PC-9 (cell line): ENCODE results near the gene SPDYE2B. TPM values are rescaled to one million over a fixed set of nuclear protein-coding genes. Genes with fewer than 3 reads are reported as not detected.
"Not testable (repeated sequence)": the region's sequence is repeated elsewhere in the genome, so short reads cannot be mapped to it uniquely, and the experiment has no call there.

Experiments used
- BruUV-seq: library from RNA; stranded (reverse); fragments of 400-500 nt; replicated peaks from 2 replicates; lab custom pipeline; 2021; lab: Mats Ljungman, UMichigan
- CTCF ChIA-PET: fragments of 300-600 bp; sonication (Branson Sonifier 250); formaldehyde crosslinking; loops from one replicate; lab custom pipeline; 2022; ENCODE audit warnings: antibody characterized with exemption; lab: Charles Lee
- POLR2A ChIA-PET: fragments of 300-600 bp; sonication (Branson Sonifier 250); formaldehyde crosslinking; loops from one replicate; lab custom pipeline; 2022; ENCODE audit warnings: antibody characterized with exemption; ENCODE audit not compliant: unreplicated experiment; lab: Charles Lee
- DNase-seq, 2 experiments: peaks; one replicate each; pipeline versions ENCODE4 v3.0.0 to v3.0.0-alpha.2; 2015 to 2022; ENCODE audit warnings: mixed read lengths in 1 of 2
- H2AFZ ChIP-seq: fragments of 200-600 bp; sonication (generic); 2 replicates; pipeline ENCODE4 v1.8.1; 2017; ENCODE audit warnings: antibody characterized with exemption
- H3F3A ChIP-seq: fragments of 200-600 bp; sonication (generic); 2 replicates; pipeline ENCODE4 v1.8.1; 2017; ENCODE audit warnings: antibody characterized with exemption, mild to moderate bottlenecking, low read depth; ENCODE audit not compliant: insufficient read depth
- H3K27ac ChIP-seq: fragments of 200-600 bp; sonication (generic); 2 replicates; pipeline ENCODE4 v1.6.1; 2016; ENCODE audit warnings: mixed run types
- H3K27me3 ChIP-seq: fragments of 200-600 bp; sonication (generic); 2 replicates; pipeline ENCODE4 v1.6.1; 2016; ENCODE audit warnings: low read depth, mixed run types; ENCODE audit not compliant: insufficient read depth
- H3K36me3 ChIP-seq: fragments of 200-600 bp; sonication (generic); 2 replicates; pipeline ENCODE4 v1.6.1; 2016; ENCODE audit warnings: low read depth, mixed run types
- H3K4me1 ChIP-seq: fragments of 200-600 bp; sonication (generic); replicated peaks from 2 replicates; pipeline ENCODE4 v1.6.1; 2016; ENCODE audit warnings: mixed run types; ENCODE audit not compliant: insufficient read depth
- H3K4me2 ChIP-seq: fragments of 200-600 bp; sonication (generic); 2 replicates; pipeline ENCODE4 v1.6.1; 2017; ENCODE audit warnings: mixed run types
- H3K4me3 ChIP-seq: fragments of 200-600 bp; sonication (generic); 2 replicates; pipeline ENCODE4 v1.6.1; 2016; ENCODE audit warnings: mixed run types
- H3K79me2 ChIP-seq: fragments of 200-600 bp; sonication (generic); 2 replicates; pipeline ENCODE4 v1.6.1; 2017; ENCODE audit warnings: low read depth, mixed run types
- H3K9me2 ChIP-seq: fragments of 200-600 bp; sonication (generic); 2 replicates; pipeline ENCODE4 v1.8.1; 2017; ENCODE audit warnings: mild to moderate bottlenecking; ENCODE audit not compliant: insufficient read depth
- H3K9me3 ChIP-seq: fragments of 200-600 bp; sonication (generic); 2 replicates; pipeline ENCODE4 v1.8.1; 2016; ENCODE audit warnings: low read depth; ENCODE audit not compliant: insufficient read depth
- H4K20me1 ChIP-seq: fragments of 200-600 bp; sonication (generic); 2 replicates; pipeline ENCODE4 v1.8.1; 2017; ENCODE audit not compliant: insufficient read depth
- intact Hi-C: fragments of 100-400 bp; cut with micrococcal nuclease; formaldehyde crosslinking; loops from one replicate; pipeline ENCODE4 v1.10.0; 2022; ENCODE audit not compliant: unreplicated experiment
- total RNA-seq: library from RNA; stranded (reverse); gene quantifications from 2 replicates; pipeline ENCODE4 v1.2.3, GENCODE V29; 2021

Gene SPDYE2B
- total RNA-seq, 1 experiment from 2014 or later: not detected

- intact Hi-C loops, BruUV-seq: not testable (repeated sequence)
Measured at GRCh38 chr7:102694008-102694407, 43.9 kb downstream of the SPDYE2B start.

GRCh38 chr7:102695033-102695552 lies 45.0 kb downstream of the SPDYE2B start:
- intact Hi-C loops, H3K27me3 ChIP-seq, H3K36me3 ChIP-seq, POLR2A ChIA-PET, H3K79me2 ChIP-seq, H4K20me1 ChIP-seq, H3F3A ChIP-seq, DNase-seq, H3K27ac ChIP-seq, H3K9me3 ChIP-seq, H3K9me2 ChIP-seq, H2AFZ ChIP-seq, H3K4me2 ChIP-seq, CTCF ChIA-PET, BruUV-seq, H3K4me3 ChIP-seq: not testable (repeated sequence)
- H3K4me1 ChIP-seq: peaks cover 11% of the 10 kb centered on the region

More at GRCh38 chr7:102694008-102694407, 43.9 kb downstream of the SPDYE2B start:
- H3K9me3 ChIP-seq, H4K20me1 ChIP-seq, H3K4me1 ChIP-seq, CTCF ChIA-PET, H3K4me2 ChIP-seq, H2AFZ ChIP-seq, H3K27ac ChIP-seq, H3K9me2 ChIP-seq, H3K27me3 ChIP-seq, H3F3A ChIP-seq, H3K79me2 ChIP-seq, POLR2A ChIA-PET, H3K4me3 ChIP-seq, H3K36me3 ChIP-seq, DNase-seq: not testable (repeated sequence)

DNA sequence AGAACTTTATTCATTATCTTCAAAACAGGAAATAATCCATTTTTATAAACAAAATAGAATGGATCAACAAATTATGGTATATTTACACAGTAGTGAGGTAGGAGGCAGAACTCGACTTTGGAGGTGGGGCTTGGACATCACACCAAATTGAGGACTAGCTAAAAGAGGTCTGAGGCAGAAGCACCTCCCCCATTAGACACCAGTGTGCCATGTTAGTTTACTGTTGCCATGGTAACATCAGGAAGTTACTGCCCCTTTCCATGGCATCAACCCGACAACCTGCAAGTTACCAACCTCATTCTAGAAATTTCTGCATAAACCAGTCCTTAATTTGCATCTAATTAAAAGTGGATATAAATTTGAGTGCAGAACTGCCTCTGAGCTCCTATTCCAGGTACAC lies 45.9 kb downstream of the SPDYE2B start:
- H3K4me2 ChIP-seq, H4K20me1 ChIP-seq, BruUV-seq, intact Hi-C loops, H3K36me3 ChIP-seq, POLR2A ChIA-PET, H3K9me2 ChIP-seq, H3F3A ChIP-seq, H2AFZ ChIP-seq, DNase-seq, H3K4me3 ChIP-seq, H3K27ac ChIP-seq, H3K27me3 ChIP-seq, H3K9me3 ChIP-seq, H3K79me2 ChIP-seq: not testable (repeated sequence)
- CTCF ChIA-PET: interaction anchor here (0.5 kb wide), 1 partner anchor 370 kb away, joined by 3 read pairs; no protein-coding TSS in a partner anchor
- H3K4me1 ChIP-seq: peaks cover 11% of the 10 kb centered on the region

- H3K9me3 ChIP-seq, H3K27me3 ChIP-seq, H3K36me3 ChIP-seq, H4K20me1 ChIP-seq, H2AFZ ChIP-seq, intact Hi-C loops, H3K27ac ChIP-seq, BruUV-seq, DNase-seq, H3K4me2 ChIP-seq, CTCF ChIA-PET, H3K79me2 ChIP-seq, H3F3A ChIP-seq, H3K9me2 ChIP-seq, POLR2A ChIA-PET, H3K4me3 ChIP-seq: not testable (repeated sequence)
- H3K4me1 ChIP-seq: peaks cover 11% of the 10 kb centered on the region
Measured at GRCh38 chr7:102697642-102698512, 47.8 kb downstream of the SPDYE2B start.

DNA sequence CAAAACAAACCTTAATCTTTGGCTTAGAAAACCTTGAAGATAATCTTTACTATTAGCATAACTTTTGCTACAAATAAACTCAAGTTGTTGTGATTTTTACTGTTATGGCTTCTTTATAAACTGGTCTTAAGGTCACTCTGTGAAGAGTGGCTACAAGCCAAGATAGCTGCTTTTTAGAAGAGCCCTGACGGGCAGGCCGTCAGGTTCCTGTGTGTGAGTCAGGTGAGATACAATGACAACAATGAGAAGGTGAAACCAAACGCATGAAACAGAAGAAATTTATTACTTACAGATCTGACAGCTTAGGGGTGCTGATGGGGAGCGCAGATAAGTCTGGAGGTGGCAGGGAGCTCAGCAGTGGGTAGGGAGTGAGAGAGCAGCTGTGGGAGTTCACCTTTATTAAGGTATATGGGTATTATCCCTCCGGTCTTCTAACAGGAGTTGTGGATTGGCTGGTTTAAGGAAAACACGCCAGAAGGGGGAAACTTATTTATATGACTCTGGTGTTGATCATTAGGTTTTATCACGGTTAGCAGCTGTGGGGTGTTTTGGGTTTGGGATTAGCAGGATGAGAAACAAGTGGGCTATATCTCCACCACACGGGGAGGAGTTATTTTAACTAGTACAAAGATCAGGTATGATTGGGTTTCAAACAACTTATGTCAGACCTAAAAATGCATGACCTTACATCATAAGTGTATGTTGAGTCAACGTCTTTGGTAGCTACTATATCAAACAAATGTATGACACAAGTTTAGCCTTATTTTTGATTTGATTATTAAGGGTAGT lies 49.0 kb downstream of the SPDYE2B start:
- Histone ChIP-seq H3K4me3 (peak overlapping the region; percentile 10; the same call in 1 of the 2 replicates), H3K4me2 (peak overlapping the region; percentile 39), H3K4me1 (peaks cover 11% of the 10 kb centered on the region)
- BruUV-seq, H2AFZ ChIP-seq, H3K36me3 ChIP-seq, POLR2A ChIA-PET, H3K27me3 ChIP-seq, intact Hi-C loops, H4K20me1 ChIP-seq, H3K9me3 ChIP-seq, H3F3A ChIP-seq, H3K9me2 ChIP-seq, H3K27ac ChIP-seq, H3K79me2 ChIP-seq: not testable (repeated sequence)
- CTCF ChIA-PET: interaction anchor here (0.6 kb wide), 1 partner anchor 59 kb away, joined by 7 read pairs; no protein-coding TSS in a partner anchor
- DNase-seq: peak; percentile 30 to 49

Other genes starting within 250 kb of the SPDYE2B start
- gene ORAI2, start 216.7 kb upstream of the SPDYE2B start, total RNA-seq: 53.3 and 59.7 TPM in 2 replicates
- 10.9 and 18.1 TPM in 2 replicates for gene ALKBH4, start 185.5 kb upstream of the SPDYE2B start, total RNA-seq
- gene LRWD1, start 185.3 kb upstream of the SPDYE2B start, total RNA-seq: 35.3 and 57.9 TPM in 2 replicates
- gene POLR2J, start 171.4 kb upstream of the SPDYE2B start, total RNA-seq: 50.2 and 66.9 TPM in 2 replicates
- gene RASA4B, start 132.5 kb upstream of the SPDYE2B start, total RNA-seq: 1.2 and 5.8 TPM in 2 replicates
- gene UPK3BL2, start 106.6 kb upstream of the SPDYE2B start, total RNA-seq: 24.3 and 36.8 TPM in 2 replicates
- gene SPDYE2, start 99.1 kb upstream of the SPDYE2B start, total RNA-seq: not detected in 2 replicates
- gene POLR2J3, start 77.7 kb upstream of the SPDYE2B start, total RNA-seq: 51.1 and 54.0 TPM in 2 replicates
- 25.5 and 44.7 TPM in 2 replicates for gene RASA4, start 33.6 kb upstream of the SPDYE2B start, total RNA-seq
- 39.8 and 52.0 TPM in 2 replicates for gene UPK3BL1, start 7.5 kb upstream of the SPDYE2B start, total RNA-seq
- gene POLR2J2, start 21.3 kb downstream of the SPDYE2B start, total RNA-seq: 16.4 and 17.6 TPM in 2 replicates
- gene FAM185A, start 98.7 kb downstream of the SPDYE2B start, total RNA-seq: 9.2 and 13.1 TPM in 2 replicates